ENCODE results near the gene DHDDS. TPM values are rescaled to one million over a fixed set of nuclear protein-coding genes. Genes with fewer than 3 reads are reported as not detected.

Gene DHDDS
- total RNA-seq, 1 donor from 2014 or later = 30.5 TPM

GRCh38 chr1:26493938-26494337, 61.8 kb downstream of the DHDDS start:
- Histone ChIP-seq H3K4me3 (no peak overlapping the region), H4K20me1 (ENCODE audit: low read depth) (no peaks in the 10 kb centered on the region), H3K27me3 (no peaks in the 10 kb centered on the region), H3K4me2 (no peak overlapping the region), H3F3A (ENCODE audit: low read depth) (peaks cover 5% of the 10 kb centered on the region), H3K4me1 (peaks cover 2% of the 10 kb centered on the region), H3K9ac (no peak overlapping the region), H3K79me2 (ENCODE audit: low read depth) (no peaks in the 10 kb centered on the region), H3K27ac (no peak overlapping the region), H3K9me3 (ENCODE audit: low read depth) (no peaks in the 10 kb centered on the region), H2AFZ (replicated peaks) (no peak overlapping the region), H3K36me3 (no peaks in the 10 kb centered on the region)
- Mint-ChIP-seq H3K27ac (no peak overlapping the region), H3K27me3 (ENCODE audit: insufficient read depth, low read depth) (peaks cover 13% of the 10 kb centered on the region), H3K4me3 (no peak overlapping the region), H3K9me3 (no peaks in the 10 kb centered on the region), H3K36me3 (no peaks in the 10 kb centered on the region), H3K4me1 (peaks cover 9% of the 10 kb centered on the region)
- TF ChIP-seq CTCF (IDR thresholded peaks at IDR 0.05) (no peak), EZH2 (IDR thresholded peaks at IDR 0.05) (no peak), EZH2phosphoT487 (IDR thresholded peaks at IDR 0.05) (no peak)
- no peak for DNase-seq (ENCODE audit: low spot score)

- Histone ChIP-seq H3K36me3 (no peaks in the 10 kb centered on the region), H4K20me1 (ENCODE audit: low read depth) (no peaks in the 10 kb centered on the region), H2AFZ (replicated peaks) (no peak overlapping the region), H3K4me3 (no peak overlapping the region), H3K4me2 (no peak overlapping the region), H3K27ac (no peak overlapping the region), H3K9me3 (ENCODE audit: low read depth) (no peaks in the 10 kb centered on the region), H3K79me2 (ENCODE audit: low read depth) (no peaks in the 10 kb centered on the region), H3K27me3 (no peaks in the 10 kb centered on the region), H3F3A (ENCODE audit: low read depth) (peaks cover 18% of the 10 kb centered on the region), H3K4me1 (peaks cover 2% of the 10 kb centered on the region), H3K9ac (no peak overlapping the region)
- Mint-ChIP-seq H3K36me3 (no peaks in the 10 kb centered on the region), H3K4me3 (no peak overlapping the region), H3K27ac (no peak overlapping the region), H3K4me1 (peaks cover 12% of the 10 kb centered on the region), H3K9me3 (no peaks in the 10 kb centered on the region), H3K27me3 (ENCODE audit: insufficient read depth, low read depth) (peaks cover 13% of the 10 kb centered on the region)
- no peak for TF ChIP-seq EZH2phosphoT487 (IDR thresholded peaks at IDR 0.05)
- TF ChIP-seq EZH2 (IDR thresholded peaks at IDR 0.05) = no peak
- TF ChIP-seq CTCF (IDR thresholded peaks at IDR 0.05) = no peak
- no peak for DNase-seq (ENCODE audit: low spot score)
Measured at GRCh38 chr1:26496861-26497260, 64.7 kb downstream of the DHDDS start.

GRCh38 chr1:26498894-26499293, 66.8 kb downstream of the DHDDS start:
- H3K4me1 Mint-ChIP-seq = peaks cover 13% of the 10 kb centered on the region

More at GRCh38 chr1:26498894-26499293, 66.8 kb downstream of the DHDDS start:
- Histone ChIP-seq H2AFZ (replicated peaks) (no peak overlapping the region), H3K4me2 (no peak overlapping the region), H3K27ac (no peak overlapping the region), H3K36me3 (no peaks in the 10 kb centered on the region), H3K4me3 (no peak overlapping the region), H3F3A (ENCODE audit: low read depth) (peaks cover 12% of the 10 kb centered on the region), H3K9me3 (ENCODE audit: low read depth) (no peaks in the 10 kb centered on the region), H3K79me2 (ENCODE audit: low read depth) (no peaks in the 10 kb centered on the region), H3K9ac (no peak overlapping the region), H3K27me3 (no peaks in the 10 kb centered on the region), H4K20me1 (ENCODE audit: low read depth) (no peaks in the 10 kb centered on the region), H3K4me1 (no peaks in the 10 kb centered on the region)
- TF ChIP-seq EZH2phosphoT487 (IDR thresholded peaks at IDR 0.05) = no peak
- no peak for TF ChIP-seq CTCF (IDR thresholded peaks at IDR 0.05)
- TF ChIP-seq EZH2 (IDR thresholded peaks at IDR 0.05) = no peak
- no peak for DNase-seq (ENCODE audit: low spot score)
- Mint-ChIP-seq H3K9me3 (no peaks in the 10 kb centered on the region), H3K4me3 (peak overlapping the region; percentile 41), H3K27ac (no peak overlapping the region), H3K27me3 (ENCODE audit: insufficient read depth, low read depth) (peaks cover 11% of the 10 kb centered on the region), H3K36me3 (no peaks in the 10 kb centered on the region)
